K562 (cell line): ENCODE data around the gene LSS. TPM values are rescaled to one million over a fixed set of nuclear protein-coding genes. Genes with fewer than 3 reads are reported as not detected.

ENCODE experiments used
- ATF7 ChIP-seq: fragments of 450-650 bp; IDR thresholded peaks from 2 replicates; pipeline ENCODE4 v1.7.1; 2014; ENCODE audit warnings: mild to moderate bottlenecking, moderate library complexity
- BACH1 ChIP-seq: fragments of 200-800 bp; sonication (Bioruptor generic); IDR thresholded peaks from 2 replicates; pipeline ENCODE4 v1.6.1; 2016; ENCODE audit warnings: missing genetic modification characterization, missing compliant biosample characterization
- CBX8 ChIP-seq: fragments of 200-600 bp; sonication (generic); IDR thresholded peaks from 2 replicates; pipeline ENCODE4 v1.6.1; 2012; ENCODE audit warnings: borderline replicate concordance, mixed run types, low read depth, mild to moderate bottlenecking, moderate library complexity, mixed read lengths, low read length, control low read depth, inconsistent platforms; ENCODE audit not compliant: poor library complexity, severe bottlenecking; ENCODE audit errors: extremely low read depth
- CTBP1 ChIP-seq: fragments of 450-650 bp; IDR thresholded peaks from 2 replicates; pipeline ENCODE4 v1.6.1; 2016; ENCODE audit warnings: borderline replicate concordance
- FOS ChIP-seq: IDR thresholded peaks from 3 replicates; pipeline ENCODE4 v1.6.1; 2011; ENCODE audit not compliant: insufficient read length; ENCODE audit errors: extremely low read depth
- FOXK2 ChIP-seq, 2 experiments: fragments of 450-650 bp; IDR thresholded peaks in 1 of 2; conservative IDR thresholded peaks in 1 of 2; 2 replicates each; pipeline ENCODE4 v1.6.1; 2016; ENCODE audit warnings: low read depth in 2 of 2, mild to moderate bottlenecking in 1 of 2
- GABPB1 ChIP-seq: sonication (generic); formaldehyde crosslinking; IDR thresholded peaks from 2 replicates; pipeline ENCODE4 v1.8.0; 2022; ENCODE audit warnings: mild to moderate bottlenecking, missing genetic modification reagents
- HBP1 ChIP-seq: fragments of 450-650 bp; formaldehyde crosslinking; IDR thresholded peaks from 2 replicates; pipeline ENCODE4 v1.4.0; 2022; ENCODE audit warnings: missing genetic modification characterization
- HDAC2 ChIP-seq: fragments of 450-650 bp; IDR thresholded peaks from 2 replicates; pipeline ENCODE4 v1.6.1; 2016; ENCODE audit warnings: mild to moderate bottlenecking
- HDAC8 ChIP-seq: fragments of 450-650 bp; IDR thresholded peaks from 2 replicates; pipeline ENCODE4 v1.6.1; 2016; ENCODE audit warnings: mild to moderate bottlenecking, missing genetic modification characterization, moderate library complexity, missing compliant biosample characterization
- HNRNPUL1 ChIP-seq: fragments of 200-400 bp; formaldehyde crosslinking; IDR thresholded peaks from 2 replicates; pipeline ENCODE4 v1.6.1; 2017; ENCODE audit warnings: low read length
- JUND ChIP-seq, 2 experiments: IDR thresholded peaks; 2 replicates in 1 of 2; 3 replicates in 1 of 2; pipeline ENCODE4 v1.6.1; 2011; ENCODE audit warnings: borderline replicate concordance in 2 of 2, low read depth in 2 of 2, low read length in 2 of 2, improper control_type of control experiment in 1 of 2, missing biosample characterization in 1 of 2, missing genetic modification characterization in 1 of 2, missing genetic modification reagents in 1 of 2
- KHSRP ChIP-seq: fragments of 450-650 bp; IDR thresholded peaks from 2 replicates; pipeline ENCODE4 v1.6.1; 2017
- KLF16 ChIP-seq: IDR thresholded peaks from 2 replicates; pipeline ENCODE4 v1.6.1; 2016; ENCODE audit warnings: antibody characterized with exemption
- MECOM ChIP-seq: fragments of 250-450 bp; sonication (Bioruptor Pico); IDR thresholded peaks from 2 replicates; pipeline ENCODE4 v1.8.0; 2022; ENCODE audit warnings: inconsistent platforms
- MTA2 ChIP-seq: fragments of 450-650 bp; IDR thresholded peaks from 2 replicates; pipeline ENCODE4 v1.6.1; 2016; ENCODE audit warnings: low read depth
- SETDB1 ChIP-seq: IDR thresholded peaks from one replicate; pipeline ENCODE4 v1.6.1; 2012; ENCODE audit warnings: low read length, control low read depth, inconsistent platforms
- SRSF3 ChIP-seq: fragments of 200-400 bp; formaldehyde crosslinking; IDR thresholded peaks from 2 replicates; pipeline ENCODE4 v1.6.1; 2016; ENCODE audit warnings: mild to moderate bottlenecking, low read length, moderate library complexity; ENCODE audit not compliant: insufficient read depth
- ZBTB1 ChIP-seq: sonication (generic); formaldehyde crosslinking; IDR thresholded peaks from 2 replicates; pipeline ENCODE4 v1.8.1; 2023; ENCODE audit warnings: missing genetic modification reagents, low read depth, mild to moderate bottlenecking, borderline replicate concordance
- ZC3H11A ChIP-seq: IDR thresholded peaks from 2 replicates; pipeline ENCODE4 v1.6.1; 2012; ENCODE audit warnings: low read depth, low read length, improper control_type of control experiment
- ZNF408 ChIP-seq: fragments of 250-450 bp; sonication (Bioruptor Pico); IDR thresholded peaks from 2 replicates; pipeline ENCODE4 v1.4.0; 2020; ENCODE audit warnings: low read depth, mild to moderate bottlenecking, moderate library complexity
- polyA plus RNA-seq, 8 experiments: library from polyadenylated mRNA; depleted of rRNA in 4 of 8; stranded (reverse) in 5 of 8; unstranded in 3 of 8; fragments of >200 nt; fragmentation: Nextera tagmentation in 2 of 8; fragmentation: Illumina TruSeq in 1 of 8; extraction: Ambion mirVana in 2 of 8; extraction: Trizol in 1 of 8; gene quantifications; 2 replicates each; pipeline versions ENCODE4 v1.2.1 to v1.2.3, GENCODE V29; 2011 to 2014; ENCODE audit warnings: inconsistent platforms in 1 of 8, missing spikeins in 1 of 8
- total RNA-seq, 7 experiments: library from RNA; depleted of rRNA in 6 of 7; stranded (reverse); fragments of >200 nt in 6 of 7; fragmentation: Illumina TruSeq in 2 of 7; extraction: Trizol in 2 of 7; gene quantifications; 2 replicates each; pipeline versions ENCODE4 v1.2.1 to v1.2.3, GENCODE V29; 2011 to 2021; ENCODE audit warnings: low replicate concordance in 1 of 7
- TF ChIP-seq, protein P1 (sequence below), 2 experiments: fragments of 450-650 bp; IDR thresholded peaks; 2 replicates each; pipeline ENCODE4 v1.6.1; 2018; ENCODE audit warnings: mild to moderate bottlenecking in 2 of 2, low read depth in 1 of 2; ENCODE audit not compliant: partially characterized antibody in 2 of 2
- TF ChIP-seq, protein P2 (sequence below): fragments of 250-450 bp; sonication (Bioruptor Pico); IDR thresholded peaks from 2 replicates; pipeline ENCODE4 v1.5.0; 2021

Gene LSS
- total and polyA plus RNA-seq, 9 of the 15 experiments (the other 6 are each of a cell fraction or from before 2014, with no cell fraction given) = 2.2 to 89.5 (median 37.4) TPM

GRCh38 chr21:46183910-46184624 is 44.5 kb downstream of the LSS start, which contains the start of gene SPATC1L (continued):
- TF ChIP-seq, protein P1, sequence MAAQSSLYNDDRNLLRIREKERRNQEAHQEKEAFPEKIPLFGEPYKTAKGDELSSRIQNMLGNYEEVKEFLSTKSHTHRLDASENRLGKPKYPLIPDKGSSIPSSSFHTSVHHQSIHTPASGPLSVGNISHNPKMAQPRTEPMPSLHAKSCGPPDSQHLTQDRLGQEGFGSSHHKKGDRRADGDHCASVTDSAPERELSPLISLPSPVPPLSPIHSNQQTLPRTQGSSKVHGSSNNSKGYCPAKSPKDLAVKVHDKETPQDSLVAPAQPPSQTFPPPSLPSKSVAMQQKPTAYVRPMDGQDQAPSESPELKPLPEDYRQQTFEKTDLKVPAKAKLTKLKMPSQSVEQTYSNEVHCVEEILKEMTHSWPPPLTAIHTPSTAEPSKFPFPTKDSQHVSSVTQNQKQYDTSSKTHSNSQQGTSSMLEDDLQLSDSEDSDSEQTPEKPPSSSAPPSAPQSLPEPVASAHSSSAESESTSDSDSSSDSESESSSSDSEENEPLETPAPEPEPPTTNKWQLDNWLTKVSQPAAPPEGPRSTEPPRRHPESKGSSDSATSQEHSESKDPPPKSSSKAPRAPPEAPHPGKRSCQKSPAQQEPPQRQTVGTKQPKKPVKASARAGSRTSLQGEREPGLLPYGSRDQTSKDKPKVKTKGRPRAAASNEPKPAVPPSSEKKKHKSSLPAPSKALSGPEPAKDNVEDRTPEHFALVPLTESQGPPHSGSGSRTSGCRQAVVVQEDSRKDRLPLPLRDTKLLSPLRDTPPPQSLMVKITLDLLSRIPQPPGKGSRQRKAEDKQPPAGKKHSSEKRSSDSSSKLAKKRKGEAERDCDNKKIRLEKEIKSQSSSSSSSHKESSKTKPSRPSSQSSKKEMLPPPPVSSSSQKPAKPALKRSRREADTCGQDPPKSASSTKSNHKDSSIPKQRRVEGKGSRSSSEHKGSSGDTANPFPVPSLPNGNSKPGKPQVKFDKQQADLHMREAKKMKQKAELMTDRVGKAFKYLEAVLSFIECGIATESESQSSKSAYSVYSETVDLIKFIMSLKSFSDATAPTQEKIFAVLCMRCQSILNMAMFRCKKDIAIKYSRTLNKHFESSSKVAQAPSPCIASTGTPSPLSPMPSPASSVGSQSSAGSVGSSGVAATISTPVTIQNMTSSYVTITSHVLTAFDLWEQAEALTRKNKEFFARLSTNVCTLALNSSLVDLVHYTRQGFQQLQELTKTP (IDR thresholded peaks at IDR 0.05; ENCODE audit: low read depth in 1 of 2, partially characterized antibody in 2 of 2) = peak in 1 of 2 experiments; percentile 37
- peak; percentile 82 for TF ChIP-seq KLF16
- TF ChIP-seq MTA2 = no peak
- no peak for TF ChIP-seq CBX8
- TF ChIP-seq ZNF408 (CRISPR knock-in tag) = no peak
- TF ChIP-seq, protein P2, sequence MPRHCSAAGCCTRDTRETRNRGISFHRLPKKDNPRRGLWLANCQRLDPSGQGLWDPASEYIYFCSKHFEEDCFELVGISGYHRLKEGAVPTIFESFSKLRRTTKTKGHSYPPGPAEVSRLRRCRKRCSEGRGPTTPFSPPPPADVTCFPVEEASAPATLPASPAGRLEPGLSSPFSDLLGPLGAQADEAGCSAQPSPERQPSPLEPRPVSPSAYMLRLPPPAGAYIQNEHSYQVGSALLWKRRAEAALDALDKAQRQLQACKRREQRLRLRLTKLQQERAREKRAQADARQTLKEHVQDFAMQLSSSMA (CRISPR knock-in tag) = no peak
- peak; percentile 26; the same call in 1 of the 2 replicates for TF ChIP-seq CTBP1
- no peak for TF ChIP-seq HBP1
- TF ChIP-seq SETDB1 = no peak
- TF ChIP-seq FOXK2 (conservative IDR thresholded peaks at IDR 0.05 in 1 of 2, IDR thresholded peaks at IDR 0.05 in 1 of 2; ENCODE audit: low read depth in 2 of 2) = peak in 1 of 2 experiments; percentile 70; a peak in 2 of 4 replicates
- TF ChIP-seq JUND (IDR thresholded peaks at IDR 0.05; ENCODE audit: borderline replicate concordance, low read depth, low read length) = no peak
- TF ChIP-seq JUND (tag; IDR thresholded peaks at IDR 0.05; ENCODE audit: borderline replicate concordance, low read depth, low read length) = no peak
- TF ChIP-seq FOS = peak; percentile 91
- no peak for TF ChIP-seq HNRNPUL1
- TF ChIP-seq MECOM = no peak
- TF ChIP-seq BACH1 (tag) = no peak
- TF ChIP-seq ZBTB1 (CRISPR knock-in tag) = peak; percentile 69; the same call in 1 of the 2 replicates
- no peak for TF ChIP-seq SRSF3
- TF ChIP-seq ZC3H11A = no peak
- no peak for TF ChIP-seq KHSRP
- peak; percentile 64; the same call in 1 of the 2 replicates for TF ChIP-seq GABPB1
- TF ChIP-seq HDAC8 (tag) = no peak
- TF ChIP-seq ATF7 = peak; percentile 57
- TF ChIP-seq HDAC2 = peak; percentile 64; the same call in 1 of the 2 replicates
